Mesendoderm (in vitro differentiated cells): Measurements from ENCODE around the gene KRTAP10-11.
"Not testable (repeated sequence)": the region's sequence is repeated elsewhere in the genome, so short reads cannot be mapped to it uniquely, and the experiment has no call there.

Source experiments
- DNase-seq: peaks from one replicate; pipeline ENCODE4 v3.0.0; 2013
- H2AK5ac ChIP-seq: 2 replicates; pipeline ENCODE4 v1.6.1; 2013; ENCODE audit warnings: low read length, inconsistent platforms
- H2BK120ac ChIP-seq: 2 replicates; pipeline ENCODE4 v1.6.1; 2013; ENCODE audit warnings: low read depth, mild to moderate bottlenecking, low read length, moderate library complexity, mixed read lengths
- H2BK15ac ChIP-seq: replicated peaks from 2 replicates; pipeline ENCODE4 v1.6.1; 2013; ENCODE audit warnings: low read depth, mild to moderate bottlenecking, moderate library complexity
- H2BK5ac ChIP-seq: 2 replicates; pipeline ENCODE4 v1.6.1; 2013; ENCODE audit warnings: low read length, inconsistent platforms
- H3K18ac ChIP-seq: 2 replicates; pipeline ENCODE4 v1.6.1; 2013; ENCODE audit warnings: mild to moderate bottlenecking, low read length, mixed read lengths
- H3K23ac ChIP-seq: one replicate; pipeline ENCODE4 v1.6.1; 2013; ENCODE audit warnings: low read length
- H3K27ac ChIP-seq: 2 replicates; pipeline ENCODE4 v1.5.1; 2013; ENCODE audit warnings: low read depth, mild to moderate bottlenecking, inconsistent platforms, low read length, moderate library complexity
- H3K27me3 ChIP-seq: 2 replicates; pipeline ENCODE4 v1.6.1; 2013; ENCODE audit warnings: low read length, control low read depth, mild to moderate bottlenecking, inconsistent platforms; ENCODE audit not compliant: insufficient read depth, poor library complexity
- H3K36me3 ChIP-seq: 2 replicates; pipeline ENCODE4 v1.6.1; 2013; ENCODE audit warnings: low read length, inconsistent platforms; ENCODE audit not compliant: control insufficient read depth, insufficient read depth
- H3K4ac ChIP-seq: one replicate; pipeline ENCODE4 v1.6.1; 2013; ENCODE audit warnings: low read depth, mild to moderate bottlenecking, low read length, moderate library complexity
- H3K4me1 ChIP-seq: 2 replicates; pipeline ENCODE4 v1.6.1; 2013; ENCODE audit warnings: low read depth, low read length, inconsistent platforms; ENCODE audit not compliant: control insufficient read depth
- H3K4me2 ChIP-seq: 2 replicates; pipeline ENCODE4 v1.6.1; 2013; ENCODE audit warnings: low read length
- H3K4me3 ChIP-seq: 2 replicates; pipeline ENCODE4 v1.5.1; 2013; ENCODE audit warnings: mild to moderate bottlenecking, low read length
- H3K56ac ChIP-seq: one replicate; pipeline ENCODE4 v1.6.1; 2013; ENCODE audit warnings: low read length
- H3K79me1 ChIP-seq: 2 replicates; pipeline ENCODE4 v1.6.1; 2013; ENCODE audit warnings: low read length, inconsistent platforms
- H3K79me2 ChIP-seq: 2 replicates; pipeline ENCODE4 v1.6.1; 2013; ENCODE audit warnings: mild to moderate bottlenecking, low read length; ENCODE audit not compliant: control insufficient read depth, insufficient read depth
- H3K9ac ChIP-seq: 2 replicates; pipeline ENCODE4 v1.6.1; 2013; ENCODE audit warnings: low read length, inconsistent platforms
- H4K5ac ChIP-seq: one replicate; pipeline ENCODE4 v1.6.1; 2013; ENCODE audit warnings: low read length
- H4K8ac ChIP-seq: one replicate; pipeline ENCODE4 v1.6.1; 2013; ENCODE audit warnings: low read depth, mild to moderate bottlenecking, control low read depth, low read length, moderate library complexity
- WGBS: extraction: QIAGEN DNeasy Blood & Tissue Kit; methylation state at CpG from one replicate; pipeline ENCODE4 v1.1.7; 2013; ENCODE audit warnings: low lambda C conversion rate, missing lambda C conversion rate; ENCODE audit not compliant: insufficient coverage; ENCODE audit errors: extremely low coverage; 5-methylcytosine and 5-hydroxymethylcytosine counted together

KRTAP10-11 gene

GRCh38 chr21:44685050-44685449, 38.8 kb downstream of the KRTAP10-11 start:
- not testable (repeated sequence) for H4K5ac ChIP-seq, H3K9ac ChIP-seq, H3K4me3 ChIP-seq, H3K4me2 ChIP-seq, H3K56ac ChIP-seq, H3K27me3 ChIP-seq, H3K36me3 ChIP-seq, H3K18ac ChIP-seq, H3K4me1 ChIP-seq, H3K79me1 ChIP-seq, DNase-seq, H2BK120ac ChIP-seq, H2BK5ac ChIP-seq, H3K4ac ChIP-seq, H2BK15ac ChIP-seq, H4K8ac ChIP-seq, H3K23ac ChIP-seq, H3K79me2 ChIP-seq, H2AK5ac ChIP-seq, H3K27ac ChIP-seq
- WGBS = no CpG with 5 or more reads among the region's 6 CpGs

DNA sequence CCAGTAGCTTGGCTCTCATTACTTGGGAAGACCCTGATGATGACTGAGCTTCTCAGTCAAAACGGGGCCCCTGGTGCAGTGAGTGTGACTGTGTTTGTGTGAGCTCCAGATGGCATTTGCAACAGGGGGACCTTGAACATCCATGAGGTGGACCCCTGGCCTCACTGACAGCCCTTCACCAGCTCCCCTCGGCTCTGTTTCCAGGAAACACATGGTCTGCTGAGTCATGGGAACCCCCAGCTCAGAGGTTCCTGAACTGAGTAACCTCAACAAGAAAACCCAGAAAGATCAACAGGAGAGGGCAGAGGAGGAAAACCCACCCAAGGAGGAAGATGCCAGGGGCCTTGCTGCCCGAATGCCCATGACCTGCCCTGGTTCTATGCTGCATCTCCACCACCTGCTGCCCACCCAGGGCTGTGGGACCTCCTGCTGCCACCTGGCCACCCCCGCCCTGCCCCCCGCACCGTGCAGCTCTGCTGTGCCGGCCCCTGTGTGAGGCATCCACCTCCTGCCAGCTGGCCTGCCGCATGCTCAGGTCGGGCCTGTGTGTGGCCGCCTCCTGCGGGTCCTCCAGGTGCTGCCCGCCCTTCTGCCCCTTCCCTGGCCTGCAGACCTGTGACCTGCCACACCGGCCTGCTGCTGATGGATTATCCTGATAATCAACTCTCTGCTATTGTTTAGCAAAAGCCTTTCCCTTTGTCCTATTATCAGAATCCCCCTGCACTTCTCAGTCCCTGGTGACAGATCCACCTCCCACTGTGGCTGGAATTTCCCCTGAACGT, 40.0 kb downstream of the KRTAP10-11 start:
- Histone ChIP-seq H3K4ac (peak overlapping the region; percentile 39), H3K36me3 (no peaks in the 10 kb centered on the region), H2BK15ac (no peak overlapping the region), H2BK5ac (no peak overlapping the region), H3K56ac (no peak overlapping the region), H2AK5ac (no peak overlapping the region), H3K4me2 (no peak overlapping the region), H3K27me3 (no peaks in the 10 kb centered on the region), H4K5ac (no peak overlapping the region), H2BK120ac (no peak overlapping the region), H3K4me1 (peaks cover 5% of the 10 kb centered on the region), H3K9ac (no peak overlapping the region), H3K27ac (no peak overlapping the region), H4K8ac (no peak overlapping the region), H3K18ac (no peak overlapping the region), H3K23ac (no peak overlapping the region), H3K4me3 (no peak overlapping the region), H3K79me1 (no peaks in the 10 kb centered on the region), H3K79me2 (no peaks in the 10 kb centered on the region)
- DNase-seq = peak; percentile 84
- no CpG with 5 or more reads among the region's 14 CpGs for WGBS

GRCh38 chr21:44686843-44687561, 40.8 kb downstream of the KRTAP10-11 start:
- H3K79me2 ChIP-seq = no peaks in the 10 kb centered on the region
- H3K4ac ChIP-seq = peak overlapping the region; percentile 46
- H3K9ac ChIP-seq = peak overlapping the region; percentile 20
- H3K27ac ChIP-seq = peak overlapping the region; percentile 36
- H2BK15ac ChIP-seq = no peak overlapping the region
- no peak overlapping the region for H4K5ac ChIP-seq
- H2BK120ac ChIP-seq = peak overlapping the region; percentile 83
- DNase-seq = no peak
- peaks cover 5% of the 10 kb centered on the region for H3K4me1 ChIP-seq
- no CpG with 5 or more reads among the region's 25 CpGs for WGBS
- no peak overlapping the region for H3K23ac ChIP-seq
- H3K56ac ChIP-seq = peak overlapping the region; percentile 74
- no peaks in the 10 kb centered on the region for H3K79me1 ChIP-seq
- H2BK5ac ChIP-seq = peak overlapping the region; percentile 85
- H3K27me3 ChIP-seq = no peaks in the 10 kb centered on the region
- H2AK5ac ChIP-seq = no peak overlapping the region
- H3K36me3 ChIP-seq = no peaks in the 10 kb centered on the region
- H3K4me2 ChIP-seq = no peak overlapping the region
- H3K4me3 ChIP-seq = no peak overlapping the region
- H4K8ac ChIP-seq = no peak overlapping the region
- peak overlapping the region; percentile 65 for H3K18ac ChIP-seq

- no peaks in the 10 kb centered on the region for H3K27me3 ChIP-seq
- H4K8ac ChIP-seq = no peak overlapping the region
- H3K4me3 ChIP-seq = no peak overlapping the region
- DNase-seq = no peak
- no peak overlapping the region for H2BK120ac ChIP-seq
- no peak overlapping the region for H3K9ac ChIP-seq
- H3K27ac ChIP-seq = no peak overlapping the region
- H4K5ac ChIP-seq = no peak overlapping the region
- H2BK15ac ChIP-seq = no peak overlapping the region
- H2AK5ac ChIP-seq = no peak overlapping the region
- no peak overlapping the region for H3K4me2 ChIP-seq
- no peaks in the 10 kb centered on the region for H3K79me1 ChIP-seq
- peak overlapping the region; percentile 65 for H3K18ac ChIP-seq
- no peak overlapping the region for H3K23ac ChIP-seq
- H3K4ac ChIP-seq = no peak overlapping the region
- H3K36me3 ChIP-seq = no peaks in the 10 kb centered on the region
- H3K79me2 ChIP-seq = no peaks in the 10 kb centered on the region
- no CpG with 5 or more reads among the region's 11 CpGs for WGBS
- peaks cover 5% of the 10 kb centered on the region for H3K4me1 ChIP-seq
- H2BK5ac ChIP-seq = no peak overlapping the region
- H3K56ac ChIP-seq = no peak overlapping the region
These were observed 41.5 kb downstream of the KRTAP10-11 start for GRCh38 chr21:44687671-44688070.

- H3K9ac ChIP-seq, H3K79me2 ChIP-seq, DNase-seq, H3K23ac ChIP-seq, H3K4me1 ChIP-seq, H3K4ac ChIP-seq, H3K79me1 ChIP-seq, H2BK5ac ChIP-seq, H3K36me3 ChIP-seq, H2BK120ac ChIP-seq, H3K18ac ChIP-seq, H3K27me3 ChIP-seq, H3K4me3 ChIP-seq, H3K56ac ChIP-seq, H3K4me2 ChIP-seq, H2AK5ac ChIP-seq, H2BK15ac ChIP-seq, H3K27ac ChIP-seq, H4K8ac ChIP-seq, H4K5ac ChIP-seq: not testable (repeated sequence)
- no CpG with 5 or more reads among the region's 3 CpGs for WGBS
These were observed 43.5 kb downstream of the KRTAP10-11 start for GRCh38 chr21:44689740-44690139.
